Natural killer cell (primary cell): ENCODE data around the gene C4orf51. TPM values are rescaled to one million over a fixed set of nuclear protein-coding genes. Genes with fewer than 3 reads are reported as not detected.

Experiments
- ATAC-seq, 3 donors: fragments of 150-1000 bp in 2 of 3; fragments of 200-7000 bp in 1 of 3; cut with Tn5 transposase; 1 replicate in 1 of 3; 2 replicates in 2 of 3; pipeline ENCODE4 v1.10.0; 2021; ENCODE audit warnings: mild to moderate bottlenecking in 2 of 3, moderate library complexity in 2 of 3
- DNase-seq, 2 donors: peaks; one replicate each; pipeline versions ENCODE4 v3.0.0 to v3.0.0-alpha.2; 2013 to 2021; ENCODE audit warnings: mixed read lengths in 1 of 2
- H3K27ac ChIP-seq: one replicate; pipeline ENCODE4 v1.5.1; 2013; ENCODE audit warnings: mild to moderate bottlenecking, low read length
- H3K27me3 ChIP-seq: one replicate; pipeline ENCODE4 v1.6.1; 2013; ENCODE audit warnings: low read length; ENCODE audit not compliant: control insufficient read depth, insufficient read depth
- H3K36me3 ChIP-seq: one replicate; pipeline ENCODE4 v1.6.1; 2013; ENCODE audit warnings: low read length; ENCODE audit not compliant: control insufficient read depth, insufficient read depth
- H3K4me1 ChIP-seq: one replicate; pipeline ENCODE4 v1.6.1; 2013; ENCODE audit warnings: low read length; ENCODE audit not compliant: control insufficient read depth, insufficient read depth
- H3K4me3 ChIP-seq: one replicate; pipeline ENCODE4 v1.5.1; 2013; ENCODE audit warnings: low read length
- H3K9me3 ChIP-seq: one replicate; pipeline ENCODE4 v1.6.1; 2013; ENCODE audit warnings: low read length; ENCODE audit not compliant: control insufficient read depth, insufficient read depth
- H3K27ac Mint-ChIP-seq, 2 donors: one replicate each; pipeline ENCODE4 v1.8.0; 2022; ENCODE audit warnings: mild to moderate bottlenecking in 2 of 2, mixed read lengths in 2 of 2, moderate library complexity in 1 of 2
- H3K27me3 Mint-ChIP-seq, 2 donors: one replicate each; pipeline ENCODE4 v1.8.0; 2022; ENCODE audit warnings: low read depth in 2 of 2, mixed read lengths in 2 of 2
- H3K36me3 Mint-ChIP-seq: one replicate; pipeline ENCODE4 v1.8.0; 2022; ENCODE audit warnings: mixed read lengths
- H3K4me1 Mint-ChIP-seq, 2 donors: one replicate each; pipeline ENCODE4 v1.8.0; 2022; ENCODE audit warnings: mixed read lengths in 2 of 2
- H3K4me3 Mint-ChIP-seq: one replicate; pipeline ENCODE4 v1.8.0; 2022; ENCODE audit warnings: mild to moderate bottlenecking, moderate library complexity, mixed read lengths
- H3K9me3 Mint-ChIP-seq, 2 donors: one replicate each; pipeline ENCODE4 v1.8.0; 2022; ENCODE audit warnings: mixed read lengths in 2 of 2
- CTCF ChIP-seq: fragments of 200-600 bp; IDR thresholded peaks from one replicate; pipeline ENCODE4 v1.8.0; 2022; ENCODE audit warnings: antibody characterized with exemption
- WGBS: methylation state at CpG from one replicate; pipeline ENCODE4 v1.1.7; 2013; ENCODE audit warnings: missing lambda C conversion rate; ENCODE audit not compliant: insufficient coverage; 5-methylcytosine and 5-hydroxymethylcytosine counted together
- intact Hi-C: fragments of 100-400 bp; cut with micrococcal nuclease; formaldehyde crosslinking; loops from one replicate; pipeline ENCODE4 v1.14.2; 2022
- total RNA-seq, 4 donors: library from RNA; stranded (reverse); fragments of 120-200 nt in 1 of 4; gene quantifications; one replicate each; pipeline versions ENCODE4 v1.2.3 to v1.2.4, GENCODE V29; 2013 to 2022

The C4orf51 gene
- total RNA-seq, 3 donors from 2014 or later (not counting 1 experiment from before 2014, with no cell fraction given) = not detected

GRCh38 chr4:145697332-145697731 lies 17.4 kb downstream of the C4orf51 start:
- 93% methylated on average over 2 of the region's 2 CpGs for WGBS
- no peak overlapping the region for H3K27ac Mint-ChIP-seq
- H3K9me3 ChIP-seq = no peaks in the 10 kb centered on the region

GRCh38 chr4:145698507-145698906 lies 18.6 kb downstream of the C4orf51 start:
- H3K27ac Mint-ChIP-seq = no peak overlapping the region
- Histone ChIP-seq H3K9me3 (no peaks in the 10 kb centered on the region), H3K4me1 (no peaks in the 10 kb centered on the region), H3K27ac (no peak overlapping the region), H3K27me3 (no peaks in the 10 kb centered on the region), H3K4me3 (no peak overlapping the region), H3K36me3 (no peaks in the 10 kb centered on the region)
- no peaks in the 10 kb centered on the region for H3K36me3 Mint-ChIP-seq
- no peak for TF ChIP-seq CTCF
- ATAC-seq (no peak), DNase-seq (no peak)
- no peak overlapping the region for H3K4me3 Mint-ChIP-seq
- no peaks in the 10 kb centered on the region for H3K4me1 Mint-ChIP-seq
- intact Hi-C loops = no loop called here
- no peaks in the 10 kb centered on the region for H3K9me3 Mint-ChIP-seq
- peaks cover 8 to 13% of the 10 kb centered on the region in 2 donors for H3K27me3 Mint-ChIP-seq
- 100% methylated on average over 1 of the region's 2 CpGs for WGBS

More at GRCh38 chr4:145697332-145697731, 17.4 kb downstream of the C4orf51 start:
- peaks cover 8 to 13% of the 10 kb centered on the region in 2 donors for H3K27me3 Mint-ChIP-seq
- H3K9me3 Mint-ChIP-seq = no peaks in the 10 kb centered on the region
- Histone ChIP-seq H3K4me1 (no peaks in the 10 kb centered on the region), H3K36me3 (no peaks in the 10 kb centered on the region), H3K4me3 (no peak overlapping the region), H3K27ac (no peak overlapping the region), H3K27me3 (no peaks in the 10 kb centered on the region)
- no peak for ATAC-seq
- no peaks in the 10 kb centered on the region for H3K4me1 Mint-ChIP-seq
- TF ChIP-seq CTCF = no peak
- no peaks in the 10 kb centered on the region for H3K36me3 Mint-ChIP-seq
- DNase-seq = no peak
- intact Hi-C loops = no loop called here
- no peak overlapping the region for H3K4me3 Mint-ChIP-seq

- Mint-ChIP-seq H3K27ac (no peak overlapping the region), H3K4me1 (no peaks in the 10 kb centered on the region), H3K27me3 (peaks cover 8 to 13% of the 10 kb centered on the region in 2 donors), H3K36me3 (no peaks in the 10 kb centered on the region), H3K4me3 (no peak overlapping the region), H3K9me3 (peaks cover 0 to 4% of the 10 kb centered on the region in 2 donors)
- no peak for ATAC-seq
- intact Hi-C loops = no loop called here
- Histone ChIP-seq H3K27me3 (no peaks in the 10 kb centered on the region), H3K4me3 (no peak overlapping the region), H3K36me3 (no peaks in the 10 kb centered on the region), H3K9me3 (no peaks in the 10 kb centered on the region), H3K4me1 (no peaks in the 10 kb centered on the region), H3K27ac (no peak overlapping the region)
- TF ChIP-seq CTCF = no peak
- WGBS = 86% methylated on average over 4 of the region's 4 CpGs
- DNase-seq = no peak
Observed at GRCh38 chr4:145703850-145704497, 24.0 kb downstream of the C4orf51 start.

GRCh38 chr4:145709336-145709735 lies 29.4 kb downstream of the C4orf51 start:
- no peak overlapping the region for H3K4me3 ChIP-seq
- H3K36me3 ChIP-seq = no peaks in the 10 kb centered on the region
- peaks cover 5 to 7% of the 10 kb centered on the region in 2 donors for H3K27me3 Mint-ChIP-seq
- H3K9me3 ChIP-seq = peaks cover 6% of the 10 kb centered on the region
- H3K4me1 Mint-ChIP-seq = no peaks in the 10 kb centered on the region
- ATAC-seq (no peak), DNase-seq (no peak)
- peaks cover 12% of the 10 kb centered on the region for H3K36me3 Mint-ChIP-seq
- H3K9me3 Mint-ChIP-seq = peaks cover 8% of the 10 kb centered on the region in 2 donors
- no peak overlapping the region for H3K27ac Mint-ChIP-seq
- H3K4me1 ChIP-seq = no peaks in the 10 kb centered on the region
- H3K4me3 Mint-ChIP-seq = no peak overlapping the region
- WGBS = 89% methylated on average over 1 of the region's 1 CpG
- intact Hi-C loops = no loop called here
- no peak for TF ChIP-seq CTCF
- no peaks in the 10 kb centered on the region for H3K27me3 ChIP-seq
- no peak overlapping the region for H3K27ac ChIP-seq
